DOHH2 (cell line): Measurements from ENCODE around the gene HAPSTR1.

Experiments used
- H3F3A ChIP-seq: fragments of 200-600 bp; sonication (generic), shearing (Covaris generic); 2 replicates; pipeline ENCODE4 v1.6.0; 2016; ENCODE audit warnings: antibody characterized with exemption, mild to moderate bottlenecking; ENCODE audit not compliant: control insufficient read depth, insufficient read depth
- H3K27ac ChIP-seq: fragments of 200-600 bp; sonication (generic); 2 replicates; pipeline ENCODE4 v1.5.1; 2014; ENCODE audit warnings: low read depth, mild to moderate bottlenecking, low read length, moderate library complexity
- H3K27me3 ChIP-seq: fragments of 200-600 bp; sonication (generic); 2 replicates; pipeline ENCODE4 v1.6.1; 2014; ENCODE audit warnings: mild to moderate bottlenecking, low read length, mixed read lengths; ENCODE audit not compliant: control insufficient read depth
- H3K36me3 ChIP-seq: fragments of 200-600 bp; sonication (generic); 2 replicates; pipeline ENCODE4 v1.6.1; 2014; ENCODE audit warnings: mild to moderate bottlenecking, low read length, moderate library complexity, mixed read lengths; ENCODE audit not compliant: control insufficient read depth
- H3K4me1 ChIP-seq: fragments of 200-600 bp; sonication (generic); 2 replicates; pipeline ENCODE4 v1.6.1; 2014; ENCODE audit warnings: mild to moderate bottlenecking, low read length, mixed read lengths; ENCODE audit not compliant: control insufficient read depth
- H3K4me2 ChIP-seq: fragments of 200-600 bp; sonication (generic); 2 replicates; pipeline ENCODE4 v1.6.0; 2014; ENCODE audit warnings: mild to moderate bottlenecking, low read length, moderate library complexity
- H3K4me3 ChIP-seq: fragments of 200-600 bp; sonication (generic); 2 replicates; pipeline ENCODE4 v1.5.1; 2014; ENCODE audit warnings: mild to moderate bottlenecking, low read length, mixed read lengths
- H3K79me2 ChIP-seq: fragments of 200-600 bp; sonication (generic); 2 replicates; pipeline ENCODE4 v1.6.1; 2014; ENCODE audit warnings: mild to moderate bottlenecking, low read length, mixed read lengths; ENCODE audit not compliant: control insufficient read depth
- H3K9me2 ChIP-seq: fragments of 200-600 bp; sonication (generic); replicated peaks from 2 replicates; pipeline ENCODE4 v1.6.1; 2014; ENCODE audit warnings: mild to moderate bottlenecking, low read length, mixed read lengths; ENCODE audit not compliant: control insufficient read depth
- H3K9me3 ChIP-seq: fragments of 200-600 bp; sonication (generic); 2 replicates; pipeline ENCODE4 v1.6.1; 2014; ENCODE audit warnings: antibody characterized with exemption, low read length, mixed read lengths; ENCODE audit not compliant: control insufficient read depth, insufficient read depth
- H4K20me1 ChIP-seq: fragments of 200-600 bp; sonication (generic); 2 replicates; pipeline ENCODE4 v1.6.0; 2014; ENCODE audit warnings: low read depth, mild to moderate bottlenecking, antibody characterized with exemption, low read length, moderate library complexity; ENCODE audit not compliant: control insufficient read depth, insufficient read depth
- EZH2phosphoT487 ChIP-seq: fragments of 200-600 bp; sonication (generic); IDR thresholded peaks from 2 replicates; pipeline ENCODE4 v1.6.1; 2017; ENCODE audit warnings: borderline replicate concordance, mild to moderate bottlenecking, antibody characterized with exemption, low read length, moderate library complexity, mixed read lengths
- TF ChIP-seq, protein P1 (sequence below): fragments of 200-600 bp; sonication (generic); IDR thresholded peaks from one replicate; pipeline ENCODE4 v1.5.1; 2014; ENCODE audit warnings: antibody characterized with exemption, mild to moderate bottlenecking, low read depth, low read length; ENCODE audit not compliant: poor library complexity, severe bottlenecking

HAPSTR1 gene

DNA sequence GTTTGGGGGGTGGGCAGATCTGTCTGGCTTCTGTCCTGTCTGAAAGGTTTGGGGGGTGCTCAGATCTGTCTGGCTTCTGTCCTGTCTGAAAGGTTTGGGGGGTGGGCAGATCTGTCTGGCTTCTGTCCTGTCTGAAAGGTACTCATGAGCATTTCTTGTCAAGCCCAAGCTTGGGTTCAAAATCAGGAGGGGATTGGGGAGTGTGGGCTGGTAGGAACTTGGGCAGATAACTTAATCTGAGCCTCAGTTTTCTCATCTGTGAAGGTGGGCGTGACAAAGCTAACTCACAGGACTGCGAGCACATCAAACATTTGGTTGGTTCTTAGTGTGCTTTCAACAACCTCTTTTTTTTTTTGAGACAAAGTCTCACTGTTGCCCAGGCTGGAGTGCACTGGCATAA lies 35.2 kb downstream of the HAPSTR1 start:
- no peak overlapping the region for H3K4me2 ChIP-seq
- no peaks in the 10 kb centered on the region for H3K27me3 ChIP-seq
- TF ChIP-seq, protein P1, sequence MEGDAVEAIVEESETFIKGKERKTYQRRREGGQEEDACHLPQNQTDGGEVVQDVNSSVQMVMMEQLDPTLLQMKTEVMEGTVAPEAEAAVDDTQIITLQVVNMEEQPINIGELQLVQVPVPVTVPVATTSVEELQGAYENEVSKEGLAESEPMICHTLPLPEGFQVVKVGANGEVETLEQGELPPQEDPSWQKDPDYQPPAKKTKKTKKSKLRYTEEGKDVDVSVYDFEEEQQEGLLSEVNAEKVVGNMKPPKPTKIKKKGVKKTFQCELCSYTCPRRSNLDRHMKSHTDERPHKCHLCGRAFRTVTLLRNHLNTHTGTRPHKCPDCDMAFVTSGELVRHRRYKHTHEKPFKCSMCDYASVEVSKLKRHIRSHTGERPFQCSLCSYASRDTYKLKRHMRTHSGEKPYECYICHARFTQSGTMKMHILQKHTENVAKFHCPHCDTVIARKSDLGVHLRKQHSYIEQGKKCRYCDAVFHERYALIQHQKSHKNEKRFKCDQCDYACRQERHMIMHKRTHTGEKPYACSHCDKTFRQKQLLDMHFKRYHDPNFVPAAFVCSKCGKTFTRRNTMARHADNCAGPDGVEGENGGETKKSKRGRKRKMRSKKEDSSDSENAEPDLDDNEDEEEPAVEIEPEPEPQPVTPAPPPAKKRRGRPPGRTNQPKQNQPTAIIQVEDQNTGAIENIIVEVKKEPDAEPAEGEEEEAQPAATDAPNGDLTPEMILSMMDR = no peak
- TF ChIP-seq EZH2phosphoT487 = no peak
- H4K20me1 ChIP-seq = peaks cover 9% of the 10 kb centered on the region
- peaks cover 5% of the 10 kb centered on the region for H3K4me1 ChIP-seq
- 0 out of 2 replicates have a peak, but pooled peaks cover 7% of the 10 kb centered on the region for H3F3A ChIP-seq
- no peak overlapping the region for H3K27ac ChIP-seq
- H3K9me3 ChIP-seq = no peaks in the 10 kb centered on the region
- no peak overlapping the region for H3K4me3 ChIP-seq
- peaks cover 13% of the 10 kb centered on the region for H3K79me2 ChIP-seq
- H3K9me2 ChIP-seq = no peaks in the 10 kb centered on the region
- H3K36me3 ChIP-seq = peaks cover 24% of the 10 kb centered on the region

DNA sequence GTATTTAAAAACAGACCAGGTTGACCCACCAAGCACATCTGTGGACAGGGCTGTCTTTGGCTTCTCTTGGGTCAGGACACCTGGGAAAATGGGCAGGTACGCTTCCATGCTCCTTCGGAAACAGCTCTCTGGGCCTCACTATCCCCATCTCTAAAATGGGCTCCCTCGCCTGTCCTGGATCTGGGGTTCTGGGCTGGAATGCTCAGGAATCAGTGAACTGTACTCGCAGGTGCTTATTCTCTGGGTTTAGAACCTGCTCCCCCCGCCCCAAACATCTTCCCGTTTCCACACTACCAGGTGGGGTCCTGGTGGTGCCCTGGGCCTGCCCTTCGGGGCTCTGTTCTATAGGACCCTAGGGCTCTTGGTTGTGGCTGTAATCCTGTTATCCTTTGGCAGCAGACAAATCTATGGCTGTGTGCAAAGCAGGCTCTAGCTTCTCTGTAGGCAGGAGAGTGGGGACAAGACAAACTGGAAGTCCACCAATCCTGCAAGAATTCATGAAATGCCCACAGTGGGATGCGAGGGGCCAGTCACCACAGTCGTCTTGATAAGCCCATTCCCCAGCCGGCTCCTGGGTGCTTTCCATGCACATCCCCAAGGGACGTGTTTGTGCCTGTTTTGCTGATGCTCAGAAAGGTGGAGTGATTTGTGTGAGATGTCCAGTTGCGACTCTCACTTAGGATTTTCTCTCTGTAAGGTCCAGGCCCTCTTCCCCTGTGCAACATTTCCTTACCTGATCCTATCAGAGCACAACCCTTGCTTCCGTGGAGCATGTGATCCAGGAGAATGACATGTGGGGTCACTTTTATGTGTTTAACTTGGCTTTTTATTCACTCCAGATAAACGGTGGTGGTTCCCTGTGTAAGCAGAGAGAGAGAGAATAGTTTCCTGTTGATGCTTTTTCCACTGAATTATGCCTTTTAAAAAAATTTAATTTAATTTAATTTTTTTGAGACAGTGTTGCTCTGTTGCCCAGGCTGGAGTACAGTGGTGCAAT lies 37.2 kb downstream of the HAPSTR1 start:
- peaks cover 5% of the 10 kb centered on the region; the same call in 1 of the 2 replicates for H4K20me1 ChIP-seq
- H3K4me2 ChIP-seq = no peak overlapping the region
- no peak for TF ChIP-seq EZH2phosphoT487
- TF ChIP-seq, protein P1 = no peak
- no peaks in the 10 kb centered on the region for H3K9me2 ChIP-seq
- no peak overlapping the region for H3K27ac ChIP-seq
- peaks cover 3% of the 10 kb centered on the region; the same call in 1 of the 2 replicates for H3K79me2 ChIP-seq
- H3K36me3 ChIP-seq = peaks cover 8% of the 10 kb centered on the region
- 0 out of 2 replicates have a peak, but pooled peaks cover 5% of the 10 kb centered on the region for H3F3A ChIP-seq
- no peaks in the 10 kb centered on the region for H3K27me3 ChIP-seq
- H3K4me1 ChIP-seq = peaks cover 19% of the 10 kb centered on the region
- H3K4me3 ChIP-seq = no peak overlapping the region
- no peaks in the 10 kb centered on the region for H3K9me3 ChIP-seq

DNA sequence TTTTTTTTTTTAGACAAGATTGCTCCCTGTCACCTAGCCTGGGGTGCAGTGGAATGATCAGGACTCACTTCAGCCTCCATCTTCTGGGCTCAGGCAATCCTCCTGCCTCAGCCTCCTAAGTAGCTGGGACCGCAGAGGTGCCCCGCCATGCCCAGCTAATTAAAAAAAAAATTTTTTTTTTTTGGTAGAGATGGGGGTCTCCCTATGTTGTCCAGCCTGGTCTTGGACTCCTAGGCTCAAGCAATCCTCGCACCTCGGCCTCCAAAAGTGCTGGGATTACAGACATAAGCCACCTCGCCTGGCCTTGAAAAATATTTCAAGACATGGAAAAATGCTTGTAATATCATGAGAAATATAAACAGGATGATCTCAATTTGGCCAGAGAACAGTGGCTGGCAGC lies 42.9 kb downstream of the HAPSTR1 start:
- Histone ChIP-seq H3K4me1 (peaks cover 51% of the 10 kb centered on the region), H3K79me2 (no peaks in the 10 kb centered on the region), H3K9me2 (no peaks in the 10 kb centered on the region), H4K20me1 (no peaks in the 10 kb centered on the region), H3F3A (peaks cover 20% of the 10 kb centered on the region), H3K27me3 (peaks cover 10% of the 10 kb centered on the region), H3K27ac (no peak overlapping the region), H3K9me3 (no peaks in the 10 kb centered on the region), H3K36me3 (no peaks in the 10 kb centered on the region), H3K4me3 (no peak overlapping the region), H3K4me2 (peak overlapping the region; percentile 73)
- TF ChIP-seq, protein P1 = no peak
- TF ChIP-seq EZH2phosphoT487 = no peak
